ENCODE data around the gene IGSF21.

DNA sequence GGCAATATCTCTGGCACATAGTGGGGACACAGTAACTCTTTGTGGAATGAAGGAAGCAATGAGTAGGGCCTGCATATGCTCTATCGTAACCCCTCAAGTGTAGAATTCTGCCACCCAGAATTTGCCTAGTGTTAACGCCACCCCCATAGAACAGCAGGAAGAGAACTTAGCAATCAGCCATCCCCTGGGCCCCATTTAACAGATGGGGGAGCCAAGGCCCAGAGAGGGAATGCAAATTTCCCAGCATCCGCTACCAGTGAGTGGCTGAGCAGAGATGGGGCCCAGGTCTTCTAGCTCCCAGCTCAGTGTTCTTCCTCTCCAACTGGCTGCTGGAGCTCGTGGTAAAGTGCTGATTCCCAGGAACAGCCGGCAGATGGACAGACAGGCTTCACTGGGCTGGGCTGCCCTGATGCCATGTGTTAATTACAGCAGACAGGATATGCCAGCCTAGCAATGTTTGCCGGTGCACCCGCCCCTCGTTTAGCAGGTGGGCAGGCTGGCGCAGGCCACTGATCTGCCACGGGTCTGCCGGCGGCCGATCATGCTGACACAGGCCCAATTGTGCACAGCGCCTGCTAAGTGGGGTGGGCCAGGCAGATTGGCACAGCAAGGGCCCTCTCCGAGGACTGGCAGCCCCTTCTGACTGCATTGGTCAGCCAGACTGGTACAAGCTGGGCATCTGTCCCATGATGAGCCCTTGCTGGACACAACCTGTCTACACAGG lies 171.9 kb downstream of the IGSF21 start:
- TF ChIP-seq GATA3 (IDR thresholded peaks at IDR 0.05; ENCODE audit: low read depth, low read length) (no peak), GATA2 (IDR thresholded peaks at IDR 0.05; ENCODE audit: low read depth, low read length) (no peak)

Measured in SH-SY5Y (cell line).